ENCODE results near the gene OR56A5. TPM values are rescaled to one million over a fixed set of nuclear protein-coding genes. Genes with fewer than 3 reads are reported as not detected.

The OR56A5 gene
- polyA plus RNA-seq, 1 donor, result not detected

- DNase-seq, result no peak
These were observed 35.6 kb downstream of the OR56A5 start for GRCh38 chr11:5932671-5933070.

GRCh38 chr11:5931061-5931460 is 37.2 kb downstream of the OR56A5 start:
- DNase-seq, result no peak

GRCh38 chr11:5930614-5931013 is 37.7 kb downstream of the OR56A5 start:
- DNase-seq, result no peak

- DNase-seq, result no peak
These were observed 38.5 kb downstream of the OR56A5 start for GRCh38 chr11:5929571-5930368.

GRCh38 chr11:5928811-5929210 is 39.5 kb downstream of the OR56A5 start:
- no peak for DNase-seq

DNA sequence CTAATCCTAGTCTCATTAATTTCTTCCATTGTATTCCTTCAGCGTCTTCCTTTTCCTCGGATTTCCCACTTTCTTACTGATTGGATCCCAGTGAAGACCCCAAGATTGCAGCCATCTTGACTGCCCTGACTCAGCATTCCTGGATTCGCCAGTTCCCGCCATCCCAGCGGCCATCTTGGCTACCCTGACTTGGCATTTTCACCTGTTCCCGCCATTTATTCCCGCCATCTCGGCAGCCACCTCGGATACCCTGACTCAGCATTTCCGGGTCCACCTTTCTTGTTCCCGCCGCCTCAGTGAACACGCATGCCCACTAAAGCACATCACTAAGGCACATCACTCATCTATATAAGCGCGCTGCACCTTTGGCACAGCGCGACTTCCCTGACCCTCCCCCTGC is 40.0 kb downstream of the OR56A5 start:
- DNase-seq, result no peak

- no peak for DNase-seq
These were observed 44.5 kb downstream of the OR56A5 start for GRCh38 chr11:5923794-5924193.

DNA sequence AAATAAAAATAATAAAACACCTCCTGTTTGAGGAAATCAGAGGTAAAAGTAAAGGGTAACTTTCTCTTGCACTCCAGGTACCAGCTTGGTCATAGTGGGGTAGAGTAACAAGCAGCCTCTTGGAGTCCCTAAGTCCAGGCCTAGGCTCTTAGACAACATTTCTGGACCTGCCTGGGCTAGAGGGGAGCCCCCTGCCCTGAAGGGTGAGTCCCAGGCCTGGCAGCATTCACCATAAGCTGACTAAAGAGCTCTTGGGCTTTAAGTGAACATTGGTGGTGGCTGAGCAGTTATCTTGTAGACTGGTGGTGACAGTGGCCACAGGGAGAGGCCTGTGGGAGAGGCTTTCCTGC is 44.9 kb downstream of the OR56A5 start:
- DNase-seq, result no peak

GRCh38 chr11:5922749-5923426 is 45.4 kb downstream of the OR56A5 start:
- no peak for DNase-seq

Other genes starting within 250 kb of the OR56A5 start
- gene OR56B1, start 232.0 kb downstream of the OR56A5 start, polyA plus RNA-seq (ENCODE audit: insufficient read length), result not detected
- gene OR52N4, start 214.3 kb downstream of the OR56A5 start, polyA plus RNA-seq (ENCODE audit: insufficient read length), result not detected
- not detected for gene OR52N5, start 185.1 kb downstream of the OR56A5 start, polyA plus RNA-seq (ENCODE audit: insufficient read length)
- not detected for gene OR52N1, start 177.2 kb downstream of the OR56A5 start, polyA plus RNA-seq (ENCODE audit: insufficient read length)
- gene OR52N2, start 159.6 kb downstream of the OR56A5 start, polyA plus RNA-seq (ENCODE audit: insufficient read length), result not detected
- gene OR52E6, start 126.6 kb downstream of the OR56A5 start, polyA plus RNA-seq (ENCODE audit: insufficient read length), result not detected
- gene OR52E8, start 110.8 kb downstream of the OR56A5 start, polyA plus RNA-seq (ENCODE audit: insufficient read length), result not detected
- gene OR52E4, start 87.9 kb downstream of the OR56A5 start, polyA plus RNA-seq (ENCODE audit: insufficient read length), result not detected
- not detected for gene OR52E5, start 75.3 kb downstream of the OR56A5 start, polyA plus RNA-seq (ENCODE audit: insufficient read length)
- gene OR56A3, start 26.2 kb downstream of the OR56A5 start, polyA plus RNA-seq (ENCODE audit: insufficient read length), result not detected
- not detected for gene OR52L1, start 18.5 kb upstream of the OR56A5 start, polyA plus RNA-seq (ENCODE audit: insufficient read length)
- 0.07 TPM for gene OR56A4, start 38.5 kb upstream of the OR56A5 start, polyA plus RNA-seq (ENCODE audit: insufficient read length)
- gene OR56A1, start 62.3 kb upstream of the OR56A5 start, polyA plus RNA-seq (ENCODE audit: insufficient read length), result not detected
- 0.12 TPM for gene OR56B4, start 139.2 kb upstream of the OR56A5 start, polyA plus RNA-seq (ENCODE audit: insufficient read length)
- gene OR52B2, start 201.8 kb upstream of the OR56A5 start, polyA plus RNA-seq (ENCODE audit: insufficient read length), result not detected
- gene OR52W1, start 230.7 kb upstream of the OR56A5 start, polyA plus RNA-seq (ENCODE audit: insufficient read length), result 0.17 TPM
- gene C11orf42, start 237.1 kb upstream of the OR56A5 start, polyA plus RNA-seq (ENCODE audit: insufficient read length), result 0.91 TPM